PC-3 (cell line): ENCODE results near the gene CASD1.

ENCODE experiments used
- EZH2 ChIP-seq: fragments of 300-600 bp; sonication (generic); IDR thresholded peaks from one replicate; pipeline ENCODE4 v1.6.1; 2017; ENCODE audit warnings: antibody characterized with exemption, mild to moderate bottlenecking, low read length; ENCODE audit not compliant: unreplicated experiment
- EZH2phosphoT487 ChIP-seq: fragments of 300-600 bp; sonication (generic); IDR thresholded peaks from 2 replicates; pipeline ENCODE4 v1.6.1; 2018; ENCODE audit warnings: mild to moderate bottlenecking, antibody characterized with exemption, low read length, borderline replicate concordance
- TF ChIP-seq, protein P1 (sequence below): fragments of 300-600 bp; sonication (generic); conservative IDR thresholded peaks from 2 replicates; pipeline ENCODE4 v1.5.1; 2017; ENCODE audit warnings: antibody characterized with exemption, low read depth, mild to moderate bottlenecking, low read length

- TF ChIP-seq, protein P1, sequence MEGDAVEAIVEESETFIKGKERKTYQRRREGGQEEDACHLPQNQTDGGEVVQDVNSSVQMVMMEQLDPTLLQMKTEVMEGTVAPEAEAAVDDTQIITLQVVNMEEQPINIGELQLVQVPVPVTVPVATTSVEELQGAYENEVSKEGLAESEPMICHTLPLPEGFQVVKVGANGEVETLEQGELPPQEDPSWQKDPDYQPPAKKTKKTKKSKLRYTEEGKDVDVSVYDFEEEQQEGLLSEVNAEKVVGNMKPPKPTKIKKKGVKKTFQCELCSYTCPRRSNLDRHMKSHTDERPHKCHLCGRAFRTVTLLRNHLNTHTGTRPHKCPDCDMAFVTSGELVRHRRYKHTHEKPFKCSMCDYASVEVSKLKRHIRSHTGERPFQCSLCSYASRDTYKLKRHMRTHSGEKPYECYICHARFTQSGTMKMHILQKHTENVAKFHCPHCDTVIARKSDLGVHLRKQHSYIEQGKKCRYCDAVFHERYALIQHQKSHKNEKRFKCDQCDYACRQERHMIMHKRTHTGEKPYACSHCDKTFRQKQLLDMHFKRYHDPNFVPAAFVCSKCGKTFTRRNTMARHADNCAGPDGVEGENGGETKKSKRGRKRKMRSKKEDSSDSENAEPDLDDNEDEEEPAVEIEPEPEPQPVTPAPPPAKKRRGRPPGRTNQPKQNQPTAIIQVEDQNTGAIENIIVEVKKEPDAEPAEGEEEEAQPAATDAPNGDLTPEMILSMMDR = no peak
- TF ChIP-seq EZH2 = no peak
- TF ChIP-seq EZH2phosphoT487 = no peak
These were observed 69.0 kb downstream of the CASD1 start for GRCh38 chr7:94578614-94579013.
